NCI-H1092 (cell line): ENCODE data around the gene COX5A.
"Not testable (repeated sequence)": the region's sequence is repeated elsewhere in the genome, so short reads cannot be mapped to it uniquely, and the experiment has no call there.

ENCODE experiments used
- DNase-seq: peaks from one replicate; lab custom pipeline; 2025; lab: John Stamatoyannopoulos, UW

The COX5A gene

DNA sequence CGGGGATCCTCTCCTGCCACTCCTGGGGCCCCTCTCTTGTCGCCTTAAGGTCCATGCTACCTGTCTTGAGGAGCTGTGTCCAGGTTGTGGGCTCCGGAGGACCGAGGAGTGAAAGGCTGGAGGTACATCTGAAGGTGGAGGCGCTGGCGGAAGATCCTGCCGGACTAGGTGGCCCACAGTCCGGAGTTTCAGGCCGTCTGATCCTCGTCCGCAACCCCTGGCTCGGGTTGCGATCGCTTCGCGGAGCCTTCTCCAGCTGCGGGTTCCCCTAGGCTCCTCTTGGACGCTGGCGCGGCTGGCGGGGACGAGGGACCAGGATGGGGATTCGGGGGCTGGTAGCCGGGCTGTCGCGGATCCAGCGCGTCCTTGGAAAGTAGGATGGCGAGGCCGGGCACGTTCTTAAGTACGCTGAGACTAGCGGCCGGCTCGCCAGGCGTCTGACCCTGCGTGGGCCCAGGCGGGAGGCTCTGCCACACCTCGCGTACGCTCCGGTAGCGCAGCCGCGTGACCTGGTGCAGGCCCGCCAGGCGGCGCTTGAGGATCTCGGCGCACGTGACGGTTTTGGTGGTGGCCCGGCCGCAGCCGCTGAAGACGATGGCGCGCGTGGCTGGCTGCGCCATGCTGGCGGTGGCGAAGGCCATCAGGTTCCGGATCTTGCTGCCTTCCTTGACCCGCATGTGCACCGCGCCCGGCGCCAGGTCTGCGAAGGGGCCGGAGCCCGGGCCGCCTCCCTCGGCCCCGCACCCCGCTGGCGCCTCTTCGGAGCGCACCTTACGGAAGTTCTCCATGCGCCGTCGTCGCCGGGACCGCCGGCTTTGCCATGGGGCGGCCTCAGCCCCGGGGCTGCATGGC, 18.1 kb upstream of the COX5A start:
- peak; percentile 29 for DNase-seq

DNA sequence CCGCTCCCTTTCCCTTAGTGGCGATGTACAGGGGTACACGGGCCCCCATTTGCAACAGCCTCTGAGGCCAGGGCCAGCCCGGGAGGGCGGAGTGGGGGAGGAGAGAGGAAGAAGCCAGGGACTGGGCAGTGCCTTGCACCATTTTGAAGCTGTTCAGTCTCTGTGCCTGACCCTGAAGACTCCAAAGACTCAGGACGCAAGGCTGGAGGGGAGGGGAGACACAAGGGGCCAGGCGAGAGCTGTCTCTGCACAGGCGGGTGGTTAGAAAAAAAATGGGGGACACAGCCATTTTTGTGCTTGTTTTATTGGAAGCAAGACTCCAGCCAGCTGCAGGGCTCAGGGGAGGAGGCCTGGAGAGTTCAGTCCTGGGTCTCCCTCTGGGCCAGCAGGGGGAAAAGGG, 17.1 kb upstream of the COX5A start:
- DNase-seq, result no peak

DNA sequence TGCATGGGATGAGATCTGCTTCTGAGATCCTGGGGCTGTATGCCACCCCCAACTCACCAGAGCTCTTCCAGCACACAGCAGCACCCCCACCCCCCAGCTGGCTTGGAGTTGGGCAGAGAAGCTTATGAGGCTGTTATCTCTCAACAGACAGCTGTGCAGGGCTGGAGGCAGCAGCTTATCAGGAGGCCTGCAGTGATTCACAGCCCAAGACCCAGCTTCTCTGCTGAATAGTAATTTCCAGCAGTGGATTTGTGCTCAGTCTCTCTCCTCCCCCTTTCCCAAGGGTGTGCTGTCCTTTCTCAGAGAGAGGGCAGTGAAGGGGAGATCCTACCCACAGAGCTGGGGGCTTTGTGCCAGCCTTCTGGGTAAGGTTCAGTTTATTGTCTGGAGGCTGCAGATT, 16.6 kb upstream of the COX5A start:
- no peak for DNase-seq

DNA sequence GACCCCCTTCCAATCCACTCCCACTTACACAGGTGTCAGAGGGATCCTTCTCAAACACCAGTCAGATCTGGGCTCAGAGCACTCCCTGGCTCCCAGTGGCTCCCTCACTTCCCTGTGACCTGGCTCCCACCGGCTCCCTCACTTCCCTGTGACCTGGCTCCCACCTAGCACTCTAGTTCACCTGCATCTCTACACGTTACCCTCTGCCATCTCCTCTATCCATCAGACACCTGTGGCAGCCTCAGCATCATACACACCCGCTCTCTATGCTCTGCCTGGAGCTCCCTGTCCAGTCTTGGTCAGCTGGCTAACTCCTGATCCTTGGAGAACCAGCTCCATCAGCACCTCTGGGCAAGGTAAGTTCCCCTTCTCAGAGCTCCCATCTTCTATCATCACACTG, 13.1 kb upstream of the COX5A start:
- no peak for DNase-seq

DNA sequence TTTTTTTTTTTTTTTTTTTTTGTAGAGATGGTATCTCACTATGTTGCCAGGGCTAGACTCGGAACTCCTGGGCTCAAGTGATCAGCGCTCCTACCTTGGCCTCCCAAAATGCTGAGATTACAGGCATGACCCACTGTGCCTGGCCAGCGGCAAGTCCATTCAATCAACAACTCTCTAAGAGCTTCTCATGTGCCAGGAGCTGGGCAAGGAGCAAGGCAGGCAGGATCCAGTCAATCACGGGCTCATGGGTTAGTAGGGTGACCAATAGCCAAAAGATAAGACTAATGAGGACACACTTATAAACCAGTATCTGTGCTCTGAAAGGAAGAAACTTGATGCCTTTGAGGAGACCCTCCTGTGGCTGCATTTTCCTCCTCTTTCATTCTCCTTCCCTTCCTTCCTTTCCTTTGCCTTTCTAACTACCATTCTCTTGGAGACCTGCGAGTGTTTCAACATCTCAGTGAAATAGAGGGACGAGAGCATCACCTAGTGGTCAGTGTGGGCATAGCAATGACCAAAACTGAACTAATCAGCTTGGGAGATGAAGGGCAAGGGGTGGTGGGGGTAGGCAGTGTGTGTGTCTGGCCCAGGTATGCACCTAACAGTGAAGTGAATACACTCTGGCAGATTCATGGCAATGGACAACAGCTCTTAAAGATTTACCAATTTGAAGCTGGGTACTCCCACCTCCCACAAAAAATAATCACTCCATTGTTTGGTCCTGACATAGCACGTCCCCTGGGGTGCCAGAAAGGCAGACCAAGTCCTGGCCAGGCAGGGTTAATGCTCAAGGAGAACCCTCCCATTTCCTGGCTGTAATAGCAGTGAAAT, 12.4 kb upstream of the COX5A start:
- DNase-seq, result peak; percentile 58

DNA sequence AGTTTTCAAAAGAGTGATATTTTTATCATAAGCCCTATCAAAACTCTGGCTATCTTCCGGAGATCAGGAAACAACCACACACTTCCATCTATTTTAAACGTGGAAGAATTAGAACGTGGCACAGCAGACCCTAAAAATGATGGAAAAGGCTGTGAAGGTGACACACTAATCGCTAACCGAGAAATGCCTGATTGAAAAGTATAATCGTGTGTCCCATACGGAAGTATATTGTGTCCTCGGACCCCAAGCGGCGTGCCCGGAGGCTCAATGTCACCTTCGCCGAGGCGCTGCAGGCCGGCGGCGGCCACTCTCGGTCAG, 642 bp downstream of the COX5A start:
- DNase-seq, result no peak

DNA sequence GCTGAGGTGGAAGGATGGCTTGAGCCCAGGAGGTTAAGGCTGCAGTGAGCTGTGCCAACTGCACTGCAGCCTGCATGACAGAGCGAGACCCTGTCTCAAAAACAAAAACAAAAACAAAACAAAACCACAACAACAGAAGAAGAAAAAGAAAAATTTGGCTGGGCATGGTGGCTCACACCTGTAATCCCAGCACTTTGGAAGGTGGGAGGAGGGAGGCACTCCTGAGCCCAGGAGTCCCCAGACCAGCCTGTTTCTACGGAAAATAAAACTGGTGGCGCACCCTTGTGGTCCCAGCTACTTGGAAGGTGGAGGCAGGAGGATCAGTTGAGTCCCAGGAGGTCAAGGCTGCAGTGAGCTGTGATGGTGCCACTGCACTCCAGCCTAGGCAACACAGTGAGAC, 2.7 kb downstream of the COX5A start:
- not testable (repeated sequence) for DNase-seq

DNA sequence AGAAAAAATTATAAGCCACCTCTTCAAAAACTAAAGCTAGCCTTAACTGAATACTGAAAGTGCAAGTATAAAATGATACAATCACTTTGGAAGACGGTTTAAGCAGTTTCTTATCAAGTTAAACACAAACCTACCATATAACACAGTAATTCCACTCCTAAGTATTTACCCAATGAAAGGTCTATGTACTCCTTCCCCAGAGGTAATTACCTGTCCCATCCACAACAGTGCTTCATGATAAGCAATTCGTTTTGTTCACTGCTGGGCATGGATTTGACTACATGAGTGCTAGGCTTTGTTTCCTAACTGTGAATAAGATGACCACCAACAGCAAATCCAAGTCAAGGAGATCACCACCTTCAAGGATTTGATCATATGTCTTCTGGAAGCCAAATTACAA, 4.3 kb downstream of the COX5A start:
- DNase-seq, result no peak

DNA sequence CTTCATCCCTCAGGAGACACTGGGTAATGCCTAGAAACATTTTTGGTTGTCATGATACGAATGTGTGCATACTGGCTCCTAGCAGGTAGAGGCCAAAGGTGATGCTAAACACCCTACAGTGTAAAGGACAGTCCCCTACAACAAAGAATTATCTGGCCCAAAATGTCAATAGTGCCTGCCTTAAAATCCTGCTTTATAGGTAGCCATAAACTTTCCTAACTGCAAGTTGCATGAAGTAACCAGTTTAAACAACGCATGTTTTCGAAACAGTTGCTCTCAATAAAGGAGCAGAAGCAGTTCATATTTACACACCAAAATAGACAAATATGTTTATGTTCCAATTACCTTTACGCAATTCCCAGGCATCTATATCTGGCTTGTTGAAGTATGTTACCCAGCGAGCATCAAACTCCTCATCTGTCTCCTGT, 9.1 kb downstream of the COX5A start:
- no peak for DNase-seq

DNA sequence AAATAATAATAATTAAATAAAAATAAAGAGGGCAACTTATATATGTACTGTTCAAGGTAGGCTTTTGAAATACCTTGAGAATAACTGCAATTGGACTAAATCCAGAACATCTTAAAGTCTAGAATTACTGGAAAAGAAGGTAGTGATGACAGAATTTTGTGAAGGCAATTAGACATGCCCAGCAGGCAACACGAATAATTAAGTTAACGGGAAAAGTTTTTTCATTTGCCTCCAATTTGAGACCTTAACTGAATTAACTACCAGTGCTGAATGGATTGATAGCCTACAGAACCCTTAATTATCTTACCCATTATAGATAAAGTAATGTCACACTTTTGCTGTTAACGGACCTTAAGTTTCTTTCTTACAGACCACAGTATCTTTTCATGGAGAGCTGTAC, 13.3 kb downstream of the COX5A start:
- no peak for DNase-seq

DNA sequence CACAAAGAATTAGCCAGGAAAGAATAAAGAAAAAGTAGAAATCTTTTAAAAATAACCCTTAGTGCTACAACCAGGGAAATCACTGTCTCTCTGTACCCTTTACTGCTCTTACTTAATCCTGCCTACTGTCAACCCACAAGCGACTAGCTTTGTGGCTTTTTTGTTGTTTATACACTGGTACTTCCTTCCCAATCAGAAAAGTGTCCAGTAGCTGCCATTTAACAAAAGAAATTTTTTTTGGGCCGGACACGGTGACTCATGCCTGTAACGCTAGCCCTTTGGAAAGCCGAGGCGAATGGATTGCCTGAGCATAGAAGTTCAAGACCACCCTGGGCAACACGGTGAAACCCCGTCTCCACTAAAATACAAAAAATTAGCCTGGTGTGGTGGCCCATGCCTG, 17.4 kb downstream of the COX5A start:
- DNase-seq, result no peak

DNA sequence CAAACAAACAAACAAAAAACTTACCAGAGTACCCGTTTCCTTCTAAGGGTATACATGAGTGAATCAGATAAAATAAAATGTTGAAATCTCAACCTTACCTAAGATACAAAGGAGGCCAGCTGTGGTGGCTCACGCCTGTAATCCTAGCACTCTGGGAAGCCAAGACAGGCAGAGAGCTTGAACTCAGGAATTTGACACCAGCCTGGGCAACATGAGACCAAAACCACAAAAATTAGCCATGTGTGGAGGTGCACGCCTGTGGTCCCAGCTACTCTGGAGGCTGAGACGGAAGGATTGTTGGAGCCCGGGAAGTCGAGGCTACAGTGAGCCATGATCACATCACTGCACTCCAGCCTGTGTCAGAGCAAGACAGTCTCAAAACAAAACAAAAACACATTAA, 20.2 kb downstream of the COX5A start:
- no peak for DNase-seq

DNA sequence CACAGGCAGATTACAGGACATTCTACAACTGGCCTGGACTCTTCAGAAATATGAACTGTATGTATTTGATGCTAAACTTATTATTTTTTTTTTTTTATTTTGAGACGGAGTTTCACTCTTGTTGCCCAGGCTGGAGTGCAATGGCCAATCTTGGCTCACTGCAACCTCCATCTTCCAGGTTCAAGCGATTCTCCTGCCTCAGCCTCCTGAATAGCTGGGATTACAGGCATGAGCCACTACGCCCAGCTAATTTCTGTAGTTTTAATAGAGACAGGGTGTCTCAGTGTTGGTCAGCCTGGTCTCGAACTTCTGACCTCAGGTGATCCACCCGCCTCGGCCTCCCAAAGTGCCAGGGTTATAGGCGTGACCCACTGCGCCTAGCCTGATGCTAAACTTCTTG, 24.1 kb downstream of the COX5A start:
- DNase-seq, result not testable (repeated sequence)

DNA sequence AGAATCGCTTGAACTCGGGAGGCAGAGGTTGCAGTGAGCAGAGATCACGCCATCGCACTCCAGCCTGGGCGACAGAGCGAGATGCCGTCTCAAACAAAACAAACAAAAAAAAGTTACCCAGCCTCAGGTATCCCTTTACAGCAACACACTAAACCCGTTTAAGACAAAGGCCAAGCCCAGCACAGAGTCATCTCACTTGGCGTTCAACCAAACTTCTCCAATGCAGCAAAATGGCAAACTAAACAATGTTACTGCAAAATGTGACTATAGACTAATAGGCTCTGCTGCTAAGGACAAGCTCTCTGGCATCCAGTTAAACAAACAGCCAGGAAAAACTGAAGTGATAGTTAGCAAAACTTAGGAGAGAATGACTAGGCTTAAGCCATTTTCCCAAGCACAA, 24.8 kb downstream of the COX5A start:
- DNase-seq, result no peak

DNA sequence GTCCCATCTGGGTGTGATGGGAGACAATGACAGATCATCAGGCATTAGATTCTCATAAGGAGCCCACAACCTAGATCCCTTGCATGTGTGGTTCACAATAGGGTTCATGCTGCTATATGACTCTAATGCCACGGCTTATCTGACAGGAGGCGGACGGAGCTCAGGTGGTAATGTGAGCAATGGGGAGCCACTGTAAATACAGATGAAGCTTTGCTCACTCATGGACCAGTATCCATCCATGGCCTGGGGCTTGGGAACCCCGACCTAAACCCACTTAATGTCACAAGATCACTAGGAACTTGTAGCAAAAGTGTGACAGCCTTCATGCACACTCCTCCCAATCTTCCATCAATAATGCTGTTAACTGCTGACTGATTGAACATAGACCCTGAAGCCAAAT, 29.2 kb downstream of the COX5A start:
- DNase-seq, result no peak

DNA sequence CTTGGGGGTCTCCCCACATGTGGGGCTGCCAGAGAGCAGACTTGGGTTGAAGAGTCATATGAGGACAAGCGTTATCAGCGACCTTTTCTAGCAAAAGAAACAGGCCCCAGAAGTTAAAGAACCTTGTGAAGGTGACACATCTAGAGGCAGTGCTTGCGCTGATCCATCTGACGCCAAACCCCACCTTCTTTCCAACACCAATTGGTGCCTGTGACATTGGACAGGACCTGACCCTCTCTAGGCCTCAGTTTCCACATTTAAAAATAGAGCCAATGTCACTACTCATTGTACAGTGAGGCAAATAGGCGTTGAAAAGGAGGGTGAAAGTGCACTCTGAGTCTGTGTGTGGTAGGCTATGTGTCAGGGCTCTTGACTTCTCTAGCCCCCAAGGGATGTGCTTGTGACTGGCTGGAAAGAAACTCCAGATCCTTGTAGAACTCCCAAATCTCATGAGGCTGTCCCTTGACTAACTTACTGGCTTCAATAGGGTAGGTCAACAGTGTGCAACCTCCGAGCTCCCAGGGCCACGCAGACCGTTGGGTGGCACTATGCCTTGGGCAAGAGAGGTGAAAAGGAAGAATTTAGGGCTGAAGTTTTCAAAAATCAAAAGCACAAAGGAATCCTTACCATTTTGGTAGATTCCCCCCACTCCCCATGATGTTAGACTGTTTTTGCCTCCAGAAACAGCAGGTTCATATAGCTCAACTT, 30.6 kb downstream of the COX5A start:
- no peak for DNase-seq

DNA sequence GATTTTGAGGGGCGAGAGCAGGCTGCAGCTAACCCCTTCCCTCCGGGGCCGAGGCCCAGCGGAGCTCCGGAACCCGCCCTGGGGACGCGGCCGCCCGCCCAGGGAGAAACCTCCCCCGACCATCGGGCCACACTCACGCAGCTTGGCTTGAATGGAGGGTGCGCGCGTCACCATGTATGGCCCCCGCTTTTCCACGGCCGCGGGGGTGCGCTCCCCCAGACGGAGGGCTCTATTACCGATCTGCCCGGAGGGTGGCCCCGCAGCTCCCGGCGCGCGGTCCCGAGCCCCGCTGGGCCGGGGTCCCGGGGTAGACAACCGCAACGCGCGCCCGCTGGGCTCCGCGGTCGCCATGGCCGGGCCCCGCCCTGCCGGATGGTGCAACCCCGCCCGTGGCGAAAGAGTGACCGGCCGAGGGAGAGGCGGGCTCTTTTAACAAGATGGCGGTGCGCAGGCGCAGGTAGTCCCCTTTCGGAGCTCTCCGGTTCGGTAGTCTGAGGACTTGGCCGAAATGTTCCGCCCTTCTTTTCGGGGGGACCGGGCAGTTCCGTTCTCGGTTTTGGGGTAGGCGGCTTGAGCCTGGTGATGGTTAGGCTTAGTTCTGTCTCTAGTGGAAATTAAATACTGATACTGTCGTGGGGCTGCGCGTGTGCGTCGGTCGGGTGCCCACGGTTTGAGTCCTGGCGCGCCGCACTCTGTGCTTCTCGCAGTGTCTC, 31.3 kb downstream of the COX5A start, which contains the start of gene FAM219B:
TSS of gene FAM219B (minus strand) at position 402 of the 713 bp plus-strand sequence. CDS start at position 351, 51 bp downstream.
- DNase-seq, result peak; percentile 73

DNA sequence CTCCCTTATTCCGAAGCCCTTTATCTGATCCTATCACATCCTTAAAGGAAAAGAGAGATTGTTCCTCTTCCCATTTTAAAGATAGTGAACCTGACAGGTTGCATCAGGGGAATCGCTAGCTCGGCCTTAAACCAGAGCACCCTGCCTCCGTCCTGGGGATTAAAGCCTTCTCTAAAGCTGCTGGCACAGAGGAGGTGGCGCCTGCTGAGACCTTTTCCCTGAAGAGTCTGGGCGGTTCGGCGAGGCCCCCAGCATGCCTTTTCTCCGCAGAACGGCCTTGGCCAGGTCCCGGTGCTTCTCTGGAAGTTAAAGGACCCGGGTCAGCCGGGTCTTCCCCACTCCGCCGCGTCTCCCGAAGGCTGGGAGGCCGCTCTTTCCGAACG, 31.8 kb downstream of the COX5A start:
- DNase-seq, result no peak

DNA sequence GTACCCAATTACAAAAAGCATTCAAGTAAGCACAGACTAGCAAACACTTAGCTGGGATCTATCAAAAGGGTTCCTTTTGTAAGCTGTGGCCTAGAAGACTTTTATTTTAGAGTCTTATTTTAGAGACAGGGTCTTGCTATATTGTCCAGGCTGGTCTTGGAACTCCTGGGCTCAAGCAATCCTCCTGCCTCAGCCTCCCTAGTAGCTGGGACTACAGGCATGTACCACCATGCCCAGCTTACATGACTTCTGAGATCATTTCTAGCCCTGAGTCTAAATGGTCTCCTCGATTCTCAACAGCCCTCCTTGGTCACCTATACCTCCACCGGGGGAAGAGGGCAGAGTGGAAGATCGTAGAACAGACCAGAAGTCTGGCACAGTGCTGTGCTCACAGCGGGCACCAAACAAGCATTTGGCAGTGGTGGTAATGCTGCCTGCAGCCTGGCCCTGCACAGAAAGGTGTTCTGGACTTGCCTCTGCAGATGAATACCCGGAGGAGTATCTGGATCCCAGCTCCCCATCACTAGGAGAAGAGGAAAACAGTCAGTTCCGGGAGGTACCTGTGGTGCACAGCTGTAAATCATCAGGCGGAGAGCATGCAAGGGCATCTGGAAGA, 33.6 kb downstream of the COX5A start:
- DNase-seq, result no peak

DNA sequence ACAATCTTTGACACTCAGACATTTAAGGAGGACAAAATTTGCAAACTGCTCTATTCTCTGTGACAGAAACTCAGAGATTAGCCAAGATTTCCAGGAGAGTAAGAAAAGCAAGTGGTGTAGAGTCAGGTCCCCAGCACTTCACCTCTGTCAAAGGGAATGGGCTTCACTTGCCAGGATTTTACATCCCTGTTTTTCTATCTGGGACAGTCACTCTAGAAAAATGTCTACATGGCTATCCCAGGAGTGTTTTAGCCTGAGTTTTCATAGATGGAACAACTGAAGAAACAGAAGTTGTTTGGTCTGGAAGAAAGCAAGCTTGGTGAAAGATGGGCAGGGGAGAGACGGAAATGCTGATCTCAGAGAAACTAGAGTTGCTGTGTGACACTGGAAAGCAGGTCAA, 34.2 kb downstream of the COX5A start:
- no peak for DNase-seq

DNA sequence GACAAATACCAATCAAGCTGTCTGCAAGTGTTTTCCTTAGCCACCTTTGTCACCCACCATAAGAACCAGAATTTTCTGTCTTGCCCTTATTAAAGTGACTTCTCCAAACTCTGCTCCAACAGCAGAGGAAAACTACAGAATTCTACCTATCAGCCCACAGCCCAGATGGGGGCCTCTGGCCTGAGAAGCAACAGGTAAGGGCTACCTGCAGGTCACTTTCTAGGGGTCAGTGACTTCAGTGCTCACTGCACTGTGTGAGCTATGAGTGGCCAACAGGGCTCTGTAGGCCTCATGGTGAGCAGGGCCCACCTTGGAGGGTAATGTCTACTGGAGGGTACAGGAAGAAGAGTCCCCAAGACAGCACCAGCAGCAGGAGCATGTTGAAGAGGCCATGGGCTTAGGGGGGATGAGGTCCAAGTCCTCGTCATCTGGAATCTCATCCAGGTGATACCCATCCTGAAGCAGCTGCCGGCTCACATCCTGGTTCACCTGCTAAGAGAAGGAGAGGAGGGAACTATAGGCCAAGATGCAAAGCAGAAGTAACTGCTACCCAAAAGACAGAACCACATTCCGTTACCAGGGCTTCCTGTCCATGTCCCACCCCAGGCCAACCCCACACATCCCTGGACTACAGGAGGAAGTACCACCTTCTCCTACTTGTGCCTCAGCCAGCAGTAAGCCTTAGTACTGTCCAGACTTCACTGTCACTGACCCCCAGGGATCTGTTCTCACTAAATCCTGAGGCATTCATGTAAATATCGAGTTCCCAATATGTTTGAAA, 35.4 kb downstream of the COX5A start:
- no peak for DNase-seq
